ENCODE results near the gene ZNFX1.

- TF ChIP-seq CTCF (IDR thresholded peaks at IDR 0.05; ENCODE audit: insufficient read depth, low read depth, low read length), result no peak
- no peak for TF ChIP-seq EZH2 (IDR thresholded peaks at IDR 0.05; ENCODE audit: insufficient read depth, low read length)
These were observed 146 bp downstream of the ZNFX1 start for GRCh38 chr20:49277786-49278035.

Data from astrocyte (in vitro differentiated cells and primary cell).